PC-3 (cell line): Measurements from ENCODE around the gene ALKBH6. TPM values are rescaled to one million over a fixed set of nuclear protein-coding genes. Genes with fewer than 3 reads are reported as not detected.

ENCODE experiments used
- ATAC-seq: fragments of 200-7000 bp; cut with Tn5 transposase; 2 replicates; pipeline ENCODE4 v1.9.1; 2020; ENCODE audit warnings: mild to moderate bottlenecking, moderate library complexity
- BruUV-seq: library from RNA; stranded (reverse); fragments of 400-500 nt; replicated peaks from 2 replicates; lab custom pipeline; 2021; lab: Mats Ljungman, UMichigan
- CTCF ChIA-PET: fragments of 300-600 bp; sonication (Branson Sonifier 250); formaldehyde crosslinking; loops from one replicate; lab custom pipeline; 2022; ENCODE audit warnings: antibody characterized with exemption; lab: Charles Lee
- POLR2A ChIA-PET: fragments of 300-600 bp; sonication (Branson Sonifier 250); formaldehyde crosslinking; loops from one replicate; lab custom pipeline; 2022; ENCODE audit warnings: antibody characterized with exemption; ENCODE audit not compliant: unreplicated experiment; lab: Charles Lee
- DNase-seq: peaks from one replicate; pipeline ENCODE4 v3.0.0-alpha.2; 2015
- H2AFZ ChIP-seq: fragments of 300-600 bp; sonication (generic); 2 replicates; pipeline ENCODE4 v1.6.0; 2016; ENCODE audit warnings: antibody characterized with exemption, low read length
- H3F3A ChIP-seq: fragments of 300-600 bp; sonication (generic); one replicate; pipeline ENCODE4 v1.6.0; 2017; ENCODE audit warnings: antibody characterized with exemption, low read length, control low read depth, mild to moderate bottlenecking; ENCODE audit not compliant: unreplicated experiment
- H3K27ac ChIP-seq: fragments of 300-600 bp; sonication (generic); 2 replicates; pipeline ENCODE4 v1.5.1; 2016; ENCODE audit warnings: mild to moderate bottlenecking, low read length
- H3K27me3 ChIP-seq: fragments of 300-600 bp; sonication (generic); 2 replicates; pipeline ENCODE4 v1.6.1; 2016; ENCODE audit warnings: low read length, mixed read lengths
- H3K36me3 ChIP-seq: fragments of 300-600 bp; sonication (generic); 2 replicates; pipeline ENCODE4 v1.6.1; 2016; ENCODE audit warnings: low read depth, mixed run types, low read length, mixed read lengths
- H3K4me1 ChIP-seq: fragments of 300-600 bp; sonication (generic); 2 replicates; pipeline ENCODE4 v1.5.1; 2016; ENCODE audit warnings: low read length; ENCODE audit not compliant: insufficient read depth
- H3K4me2 ChIP-seq: fragments of 300-600 bp; sonication (generic); 2 replicates; pipeline ENCODE4 v1.6.0; 2016; ENCODE audit warnings: low read length
- H3K4me3 ChIP-seq: fragments of 300-600 bp; sonication (generic); 2 replicates; pipeline ENCODE4 v1.5.1; 2016; ENCODE audit warnings: mild to moderate bottlenecking, low read length, mixed read lengths
- H3K79me2 ChIP-seq: fragments of 300-600 bp; sonication (generic); 2 replicates; pipeline ENCODE4 v1.6.1; 2017; ENCODE audit warnings: low read length, mixed read lengths
- H3K9ac ChIP-seq: fragments of 300-600 bp; sonication (generic); 2 replicates; pipeline ENCODE4 v1.6.0; 2016; ENCODE audit warnings: mild to moderate bottlenecking, low read length
- H3K9me2 ChIP-seq: fragments of 300-600 bp; sonication (generic); replicated peaks from 2 replicates; pipeline ENCODE4 v1.6.1; 2016; ENCODE audit warnings: mixed run types, low read length, mixed read lengths
- H3K9me3 ChIP-seq: fragments of 300-600 bp; sonication (generic); 2 replicates; pipeline ENCODE4 v1.6.1; 2016; ENCODE audit warnings: low read length, mixed read lengths
- H4K20me1 ChIP-seq: fragments of 300-600 bp; sonication (generic); 2 replicates; pipeline ENCODE4 v1.6.1; 2016; ENCODE audit warnings: low read length, mixed read lengths
- EZH2 ChIP-seq: fragments of 300-600 bp; sonication (generic); IDR thresholded peaks from one replicate; pipeline ENCODE4 v1.6.1; 2017; ENCODE audit warnings: antibody characterized with exemption, mild to moderate bottlenecking, low read length; ENCODE audit not compliant: unreplicated experiment
- EZH2phosphoT487 ChIP-seq: fragments of 300-600 bp; sonication (generic); IDR thresholded peaks from 2 replicates; pipeline ENCODE4 v1.6.1; 2018; ENCODE audit warnings: mild to moderate bottlenecking, antibody characterized with exemption, low read length, borderline replicate concordance
- intact Hi-C: fragments of 100-400 bp; cut with micrococcal nuclease; formaldehyde crosslinking; loops from 2 replicates; pipeline ENCODE4 v1.9.0; 2023
- total RNA-seq: library from RNA; depleted of rRNA; stranded (reverse); fragments of >200 nt; gene quantifications from 2 replicates; pipeline ENCODE4 v1.2.3, GENCODE V29; 2014
- TF ChIP-seq, protein P1 (sequence below): fragments of 300-600 bp; sonication (generic); conservative IDR thresholded peaks from 2 replicates; pipeline ENCODE4 v1.5.1; 2017; ENCODE audit warnings: antibody characterized with exemption, low read depth, mild to moderate bottlenecking, low read length

Gene ALKBH6
- total RNA-seq, 1 experiment from 2014 or later: 38.4 TPM

DNA sequence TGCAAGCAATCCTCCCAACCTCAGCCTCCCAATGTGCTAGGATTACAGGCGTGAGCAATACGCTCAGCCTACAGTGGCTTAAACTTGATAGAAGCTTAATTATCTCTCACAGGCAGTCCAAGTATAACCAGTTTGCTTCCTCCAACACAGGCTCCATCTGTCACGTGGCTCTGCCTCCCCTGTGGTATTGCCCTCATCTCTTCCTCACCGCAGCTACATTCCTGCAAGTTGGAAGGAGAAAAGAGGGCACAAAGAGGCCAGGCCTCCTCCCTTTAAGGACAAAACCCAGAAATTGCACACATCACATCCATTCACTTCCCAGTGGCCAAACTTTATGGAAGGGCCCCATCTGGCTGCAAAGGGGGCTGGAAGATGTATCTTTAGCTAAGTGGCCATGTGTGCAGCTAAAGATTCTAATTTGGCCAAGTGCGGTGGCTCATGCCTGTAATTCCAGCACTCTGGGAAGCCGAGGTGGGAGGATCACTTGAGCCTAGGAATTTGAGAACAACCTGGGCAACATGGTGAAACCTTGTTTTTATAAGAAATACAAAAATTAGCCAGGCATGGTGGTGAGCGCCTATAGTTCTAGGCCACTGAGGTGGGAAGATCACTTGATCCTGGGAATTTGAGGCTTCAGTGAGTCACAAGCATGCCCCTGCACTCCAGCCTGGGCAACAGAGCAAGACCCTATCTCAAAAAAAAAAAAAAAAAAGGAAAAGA is 22.1 kb downstream of the ALKBH6 start:
- Histone ChIP-seq H3K9ac (no peak overlapping the region), H2AFZ (no peak overlapping the region), H3K4me1 (peaks cover 7% of the 10 kb centered on the region), H3K4me2 (no peak overlapping the region), H3K4me3 (no peak overlapping the region), H4K20me1 (no peaks in the 10 kb centered on the region), H3K9me2 (no peaks in the 10 kb centered on the region), H3K27me3 (no peaks in the 10 kb centered on the region), H3K27ac (no peak overlapping the region), H3K79me2 (peaks cover 19% of the 10 kb centered on the region), H3F3A (no peaks in the 10 kb centered on the region), H3K9me3 (no peaks in the 10 kb centered on the region), H3K36me3 (no peaks in the 10 kb centered on the region)
- TF ChIP-seq, protein P1, sequence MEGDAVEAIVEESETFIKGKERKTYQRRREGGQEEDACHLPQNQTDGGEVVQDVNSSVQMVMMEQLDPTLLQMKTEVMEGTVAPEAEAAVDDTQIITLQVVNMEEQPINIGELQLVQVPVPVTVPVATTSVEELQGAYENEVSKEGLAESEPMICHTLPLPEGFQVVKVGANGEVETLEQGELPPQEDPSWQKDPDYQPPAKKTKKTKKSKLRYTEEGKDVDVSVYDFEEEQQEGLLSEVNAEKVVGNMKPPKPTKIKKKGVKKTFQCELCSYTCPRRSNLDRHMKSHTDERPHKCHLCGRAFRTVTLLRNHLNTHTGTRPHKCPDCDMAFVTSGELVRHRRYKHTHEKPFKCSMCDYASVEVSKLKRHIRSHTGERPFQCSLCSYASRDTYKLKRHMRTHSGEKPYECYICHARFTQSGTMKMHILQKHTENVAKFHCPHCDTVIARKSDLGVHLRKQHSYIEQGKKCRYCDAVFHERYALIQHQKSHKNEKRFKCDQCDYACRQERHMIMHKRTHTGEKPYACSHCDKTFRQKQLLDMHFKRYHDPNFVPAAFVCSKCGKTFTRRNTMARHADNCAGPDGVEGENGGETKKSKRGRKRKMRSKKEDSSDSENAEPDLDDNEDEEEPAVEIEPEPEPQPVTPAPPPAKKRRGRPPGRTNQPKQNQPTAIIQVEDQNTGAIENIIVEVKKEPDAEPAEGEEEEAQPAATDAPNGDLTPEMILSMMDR: no peak
- TF ChIP-seq EZH2: no peak
- TF ChIP-seq EZH2phosphoT487: no peak
- no peak for DNase-seq
- intact Hi-C loops: no loop called here
- ATAC-seq: no peak
- ChIA-PET CTCF (no interaction called here), POLR2A (no interaction called here)
- BruUV-seq: no TSS peak

DNA sequence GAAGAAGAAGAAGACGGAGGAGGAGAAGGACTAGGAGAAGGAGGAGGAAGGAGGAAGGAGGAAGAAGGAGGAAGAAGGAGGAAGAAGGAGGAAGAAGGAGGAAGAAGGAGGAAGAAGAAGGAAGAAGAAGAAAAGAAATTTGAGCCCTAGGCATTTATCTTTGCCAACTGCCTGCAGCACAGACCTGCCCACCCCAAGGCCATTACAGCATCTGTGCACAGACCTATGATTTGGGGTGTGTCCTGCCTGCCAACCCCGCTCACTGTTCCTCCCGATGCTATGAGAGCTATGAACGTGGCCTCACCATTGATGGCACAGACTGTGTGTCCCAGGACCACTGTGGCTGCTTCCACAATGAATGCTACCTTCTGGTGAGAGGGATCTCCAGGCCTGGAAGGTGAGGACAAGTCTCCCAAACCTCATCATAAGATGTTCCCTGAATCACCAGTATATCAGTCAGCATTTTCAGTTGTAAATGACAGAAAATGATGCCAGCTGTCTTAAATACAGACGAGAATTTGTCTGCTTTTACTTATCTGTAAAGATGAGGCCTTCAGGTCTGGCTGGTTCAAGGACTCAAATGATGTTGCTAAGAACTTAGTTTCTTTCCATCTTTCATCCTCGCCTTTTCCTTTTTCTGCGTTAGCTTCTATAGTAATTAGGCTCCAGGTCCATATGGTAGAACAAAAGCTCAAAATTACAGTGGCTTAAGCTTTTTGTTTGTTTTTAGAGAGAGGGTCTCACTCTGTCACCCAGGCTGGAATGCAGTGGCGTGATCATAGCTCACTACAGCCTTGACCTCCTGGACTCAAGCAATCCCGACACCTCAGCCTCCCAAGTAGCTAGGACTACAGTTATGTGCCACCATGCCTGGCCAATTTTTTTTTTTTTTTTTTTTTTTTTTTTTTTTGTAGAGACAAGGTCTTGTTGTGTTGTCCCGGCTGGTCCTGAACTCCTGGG is 23.0 kb downstream of the ALKBH6 start:
- Histone ChIP-seq H3K36me3 (no peaks in the 10 kb centered on the region), H3K9me2 (no peaks in the 10 kb centered on the region), H3K27me3 (no peaks in the 10 kb centered on the region), H3K79me2 (peaks cover 10% of the 10 kb centered on the region), H3F3A (no peaks in the 10 kb centered on the region), H3K4me2 (no peak overlapping the region), H3K4me3 (no peak overlapping the region), H3K9me3 (no peaks in the 10 kb centered on the region), H3K9ac (no peak overlapping the region), H4K20me1 (no peaks in the 10 kb centered on the region), H3K4me1 (no peaks in the 10 kb centered on the region), H3K27ac (no peak overlapping the region), H2AFZ (no peak overlapping the region)
- DNase-seq (no peak), ATAC-seq (no peak)
- TF ChIP-seq, protein P1: no peak
- TF ChIP-seq EZH2phosphoT487: no peak
- TF ChIP-seq EZH2: no peak
- BruUV-seq: no TSS peak
- POLR2A ChIA-PET: no interaction called here
- intact Hi-C loops: no loop called here
- CTCF ChIA-PET: no interaction called here

DNA sequence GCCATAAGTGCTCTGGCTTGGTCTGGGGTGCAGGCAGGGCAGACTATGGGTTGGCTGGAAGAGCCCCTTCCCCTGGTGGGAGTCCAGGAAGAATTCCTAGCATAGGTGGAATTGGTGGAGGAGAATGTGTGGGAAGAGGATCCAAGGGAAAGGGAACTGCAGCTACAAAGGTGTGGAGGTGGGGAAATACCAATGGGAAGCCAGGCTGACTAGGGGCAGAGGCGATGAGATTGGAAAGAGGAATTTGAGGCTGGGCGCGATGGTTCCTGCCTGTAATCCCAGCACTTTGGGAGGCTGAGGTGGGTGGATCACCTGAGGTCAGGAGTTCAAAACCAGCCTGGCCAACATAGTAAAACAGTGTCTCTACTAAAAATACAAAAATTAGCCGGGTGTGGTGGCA is 23.9 kb downstream of the ALKBH6 start:
- H3K4me3 ChIP-seq: no peak overlapping the region
- ChIA-PET CTCF (no interaction called here), POLR2A (no interaction called here)
- no peak for DNase-seq
- no peak overlapping the region for H3K4me2 ChIP-seq
- no peak for ATAC-seq
- H2AFZ ChIP-seq: no peak overlapping the region
- no peaks in the 10 kb centered on the region for H3F3A ChIP-seq
- H3K9me3 ChIP-seq: no peaks in the 10 kb centered on the region
- intact Hi-C loops: no loop called here
- peaks cover 1% of the 10 kb centered on the region; the same call in 1 of the 2 replicates for H3K79me2 ChIP-seq
- H4K20me1 ChIP-seq: no peaks in the 10 kb centered on the region
- BruUV-seq: no TSS peak
- H3K4me1 ChIP-seq: no peaks in the 10 kb centered on the region
- no peaks in the 10 kb centered on the region for H3K9me2 ChIP-seq
- no peak for TF ChIP-seq EZH2
- no peak for TF ChIP-seq EZH2phosphoT487
- TF ChIP-seq, protein P1: no peak
- no peak overlapping the region for H3K9ac ChIP-seq
- H3K36me3 ChIP-seq: no peaks in the 10 kb centered on the region
- no peaks in the 10 kb centered on the region for H3K27me3 ChIP-seq
- no peak overlapping the region for H3K27ac ChIP-seq
